Upper lobe of left lung (tissue), 6 donors: Measurements from ENCODE around the gene KDM8. TPM values are rescaled to one million over a fixed set of nuclear protein-coding genes. Genes with fewer than 3 reads are reported as not detected.

Experiments used
- ATAC-seq, 2 donors: fragments of 200-7000 bp; cut with Tn5 transposase; one replicate each; pipeline ENCODE4 v1.9.1; 2022; ENCODE audit warnings: mild to moderate bottlenecking in 2 of 2, moderate library complexity in 2 of 2; ENCODE audit not compliant: low FRiP score in 2 of 2
- DNase-seq, 2 donors: peaks; one replicate each; pipeline ENCODE4 v3.0.0-alpha.2; 2019 to 2020
- H3K27ac ChIP-seq, 4 donors: fragments of 200-600 bp; sonication (generic); one replicate each; pipeline ENCODE4 v1.5.1; 2016 to 2019
- H3K27me3 ChIP-seq, 4 donors: fragments of 200-600 bp; sonication (generic); one replicate each; pipeline ENCODE4 v1.5.1; 2017 to 2019
- H3K36me3 ChIP-seq, 4 donors: fragments of 200-600 bp; sonication (generic); one replicate each; pipeline ENCODE4 v1.5.1; 2016 to 2019
- H3K4me1 ChIP-seq, 4 donors: fragments of 200-600 bp; sonication (generic); one replicate each; pipeline ENCODE4 v1.5.1; 2018 to 2019
- H3K4me3 ChIP-seq, 4 donors: fragments of 200-600 bp; sonication (generic); one replicate each; pipeline ENCODE4 v1.5.1; 2017 to 2019; ENCODE audit warnings: mild to moderate bottlenecking in 2 of 4, moderate library complexity in 1 of 4
- H3K9me3 ChIP-seq, 4 donors: fragments of 200-600 bp; sonication (generic); one replicate each; pipeline ENCODE4 v1.5.1; 2018 to 2019
- EP300 ChIP-seq, 4 donors: sonication (generic); formaldehyde crosslinking; IDR thresholded peaks; one replicate each; pipeline ENCODE4 v1.5.1; 2017; ENCODE audit warnings: antibody characterized with exemption in 4 of 4, control low read depth in 2 of 4
- POLR2A ChIP-seq, 4 donors: fragments of 450-650 bp; IDR thresholded peaks; one replicate each; pipeline ENCODE4 v1.5.1; 2016 to 2017; ENCODE audit warnings: antibody characterized with exemption in 4 of 4, mild to moderate bottlenecking in 2 of 4
- POLR2AphosphoS5 ChIP-seq, 2 donors: sonication (generic); formaldehyde crosslinking; IDR thresholded peaks; one replicate each; pipeline ENCODE4 v1.5.1; 2017; ENCODE audit warnings: antibody characterized with exemption in 2 of 2
- WGBS, 2 donors: methylation state at CpG; one replicate each; pipeline ENCODE4 v1.1.5; 2017 to 2018; 5-methylcytosine and 5-hydroxymethylcytosine counted together
- total RNA-seq, 6 donors: library from RNA; depleted of rRNA in 4 of 6; stranded (reverse); fragments of >200 nt in 4 of 6; gene quantifications; one replicate each; pipeline versions ENCODE4 v1.1.0 to v1.2.1, GENCODE V29; 2016 to 2021
- TF ChIP-seq, protein P1 (sequence below), 6 experiments: fragments of 450-650 bp in 4 of 6; fragments of 200-600 bp in 2 of 6; sonication (generic) in 2 of 6; IDR thresholded peaks; one replicate each; pipeline ENCODE4 v1.5.1; 2016 to 2019; ENCODE audit warnings: antibody characterized with exemption in 6 of 6
- donor health status: DM: no; HTN: no; CAD: no; lungs with moderate emphysema.
- donor health status: DM: no; HTN: yes; CAD: no; lungs with severe emphysema.

KDM8 gene
- total RNA-seq, 6 donors from 2014 or later, result 5.1 to 50.3 (median 6.2) TPM

DNA sequence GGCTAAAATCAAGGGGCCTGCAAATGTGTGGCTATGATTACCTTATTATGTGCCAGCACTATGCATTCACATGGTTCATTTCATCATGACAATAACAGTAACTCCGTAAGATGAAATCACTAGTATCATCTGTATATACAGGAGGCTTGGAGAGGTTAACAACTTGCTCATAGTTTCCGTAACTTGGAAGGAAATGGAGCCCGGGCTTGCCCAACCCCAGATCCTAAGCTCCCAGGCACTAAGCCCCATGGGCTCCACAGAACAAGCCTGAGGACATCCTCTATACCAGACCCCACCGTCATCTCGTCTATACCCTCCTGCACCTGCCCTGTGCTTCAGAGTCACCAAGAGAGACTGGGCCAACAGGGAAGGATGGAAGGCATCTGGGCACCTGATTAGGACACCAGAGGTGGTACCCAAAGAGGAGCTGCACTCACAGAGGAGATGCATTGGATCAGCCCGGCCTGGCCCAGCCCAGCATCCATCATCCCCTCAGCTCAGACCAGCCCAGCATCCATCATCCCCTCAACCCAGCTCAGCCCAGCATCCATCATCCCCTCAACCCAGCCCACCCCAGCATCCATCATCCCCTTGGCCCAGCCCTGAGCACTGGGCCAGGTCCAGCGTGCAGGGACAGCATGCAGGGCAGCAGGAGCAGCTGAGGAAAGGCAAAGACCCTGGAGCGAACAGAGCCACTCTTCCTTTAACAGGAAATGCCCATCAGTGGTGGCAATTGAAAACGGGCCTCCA, 36.8 kb downstream of the KDM8 start:
- WGBS, 2 donors, result 66 to 87% methylated on average over 5 to 9 of the region's 9 CpGs
- no peaks in the 10 kb centered on the region for H3K9me3 ChIP-seq
- peak in 1 of 2 donors; percentile 17 for DNase-seq
- no peak for ATAC-seq
- H3K27ac ChIP-seq, result peak overlapping the region; percentile 71 to 95 (median 86)
- no peaks in the 10 kb centered on the region for H3K36me3 ChIP-seq
- H3K4me1 ChIP-seq, result peaks cover 85 to 93% (median 90%) of the 10 kb centered on the region in 4 donors
- no peak overlapping the region for H3K4me3 ChIP-seq
- no peaks in the 10 kb centered on the region for H3K27me3 ChIP-seq
- TF ChIP-seq, protein P1, sequence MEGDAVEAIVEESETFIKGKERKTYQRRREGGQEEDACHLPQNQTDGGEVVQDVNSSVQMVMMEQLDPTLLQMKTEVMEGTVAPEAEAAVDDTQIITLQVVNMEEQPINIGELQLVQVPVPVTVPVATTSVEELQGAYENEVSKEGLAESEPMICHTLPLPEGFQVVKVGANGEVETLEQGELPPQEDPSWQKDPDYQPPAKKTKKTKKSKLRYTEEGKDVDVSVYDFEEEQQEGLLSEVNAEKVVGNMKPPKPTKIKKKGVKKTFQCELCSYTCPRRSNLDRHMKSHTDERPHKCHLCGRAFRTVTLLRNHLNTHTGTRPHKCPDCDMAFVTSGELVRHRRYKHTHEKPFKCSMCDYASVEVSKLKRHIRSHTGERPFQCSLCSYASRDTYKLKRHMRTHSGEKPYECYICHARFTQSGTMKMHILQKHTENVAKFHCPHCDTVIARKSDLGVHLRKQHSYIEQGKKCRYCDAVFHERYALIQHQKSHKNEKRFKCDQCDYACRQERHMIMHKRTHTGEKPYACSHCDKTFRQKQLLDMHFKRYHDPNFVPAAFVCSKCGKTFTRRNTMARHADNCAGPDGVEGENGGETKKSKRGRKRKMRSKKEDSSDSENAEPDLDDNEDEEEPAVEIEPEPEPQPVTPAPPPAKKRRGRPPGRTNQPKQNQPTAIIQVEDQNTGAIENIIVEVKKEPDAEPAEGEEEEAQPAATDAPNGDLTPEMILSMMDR (IDR thresholded peaks at IDR 0.05), result no peak
- no peak for TF ChIP-seq POLR2A (IDR thresholded peaks at IDR 0.05)
- TF ChIP-seq POLR2AphosphoS5 (IDR thresholded peaks at IDR 0.05), result no peak
- TF ChIP-seq EP300 (IDR thresholded peaks at IDR 0.05), result no peak

DNA sequence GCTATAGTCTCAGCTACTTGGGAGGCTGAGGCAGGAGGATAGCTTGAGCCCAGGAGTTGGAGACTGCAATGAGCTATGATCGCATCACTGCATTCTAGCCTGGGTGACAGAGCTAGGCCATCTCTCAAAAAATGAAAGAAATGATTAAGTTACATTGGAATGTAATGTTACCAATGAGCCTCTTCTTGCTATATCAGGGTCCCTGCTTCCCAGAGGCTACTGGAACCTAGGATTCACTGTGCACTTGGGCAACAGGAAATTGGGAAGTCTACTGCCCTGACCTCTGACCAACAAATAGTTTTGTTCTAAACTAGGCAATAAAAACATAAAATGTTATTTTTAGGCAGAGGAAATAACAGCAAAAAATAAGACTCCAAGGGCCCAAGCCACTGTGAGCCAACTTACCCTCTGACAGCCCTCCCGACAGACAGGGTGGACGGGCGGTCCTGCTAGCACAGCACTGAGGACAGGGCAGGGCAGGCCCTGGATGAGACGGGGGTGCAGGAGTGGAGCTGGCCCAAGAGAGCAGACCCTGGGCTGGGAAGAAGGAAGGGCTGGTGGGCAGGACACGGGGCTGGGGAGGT, 37.7 kb downstream of the KDM8 start:
- H3K36me3 ChIP-seq, result no peaks in the 10 kb centered on the region
- DNase-seq (peak in 1 of 2 donors; percentile 20), ATAC-seq (no peak)
- TF ChIP-seq, protein P1 (IDR thresholded peaks at IDR 0.05), result no peak
- peak; percentile 33 to 35 for TF ChIP-seq POLR2AphosphoS5 (IDR thresholded peaks at IDR 0.05)
- no peaks in the 10 kb centered on the region for H3K9me3 ChIP-seq
- WGBS, 2 donors, result 75 to 81% methylated on average over 6 of the region's 6 CpGs
- H3K27me3 ChIP-seq, result no peaks in the 10 kb centered on the region
- H3K27ac ChIP-seq, result peak overlapping the region; percentile 71 to 89 (median 82)
- no peak overlapping the region for H3K4me3 ChIP-seq
- H3K4me1 ChIP-seq, result peaks cover 78 to 90% (median 82%) of the 10 kb centered on the region in 4 donors

DNA sequence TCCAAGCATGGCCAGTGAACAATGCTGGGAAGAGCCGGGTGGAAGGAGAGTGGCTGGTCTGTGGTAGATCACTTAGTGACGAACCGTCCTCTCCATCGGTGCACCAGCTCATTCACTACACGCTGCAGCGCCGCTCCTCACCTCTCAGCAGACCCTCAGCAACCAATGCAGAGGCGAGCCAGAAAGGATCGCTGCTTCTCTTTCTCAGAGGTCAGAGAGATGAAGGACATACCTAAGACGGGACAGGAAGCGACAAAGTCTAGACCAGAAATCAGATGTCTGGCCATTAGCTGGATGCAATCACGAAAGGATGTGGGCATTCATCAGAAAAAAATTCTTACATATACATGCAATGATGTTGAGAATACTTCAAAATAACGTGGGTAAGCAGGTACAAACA, 38.3 kb downstream of the KDM8 start:
- Histone ChIP-seq H3K9me3 (no peaks in the 10 kb centered on the region), H3K4me3 (no peak overlapping the region), H3K27ac (peak overlapping the region; percentile 71 to 89 (median 82)), H3K36me3 (no peaks in the 10 kb centered on the region), H3K4me1 (peaks cover 72 to 90% (median 80%) of the 10 kb centered on the region in 4 donors), H3K27me3 (no peaks in the 10 kb centered on the region)
- ATAC-seq (no peak), DNase-seq (peak in 1 of 2 donors; percentile 20)
- TF ChIP-seq EP300 (IDR thresholded peaks at IDR 0.05) (peak in 1 of 4 donors; percentile 9), POLR2AphosphoS5 (IDR thresholded peaks at IDR 0.05) (no peak)
- TF ChIP-seq, protein P1 (IDR thresholded peaks at IDR 0.05), result no peak
- WGBS, 2 donors, result 70 to 78% methylated on average over 13 of the region's 13 CpGs

DNA sequence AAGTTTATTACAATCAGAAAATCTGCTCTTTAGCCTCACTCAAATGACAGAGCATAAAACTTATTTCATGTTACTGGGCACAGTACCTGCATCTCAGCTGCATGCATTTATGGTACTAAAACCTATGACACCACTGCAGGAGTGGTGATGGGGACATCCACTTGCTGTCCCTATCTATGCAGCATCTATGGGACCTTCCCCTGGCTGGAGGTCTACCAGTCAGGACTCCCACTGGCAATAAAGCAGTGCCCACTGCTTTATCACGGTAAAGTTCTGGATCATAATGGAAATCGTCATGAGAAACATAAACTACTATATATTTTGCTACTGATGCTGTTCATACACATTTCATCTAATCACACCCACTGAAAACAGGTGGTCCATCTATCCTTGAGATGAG, 39.1 kb downstream of the KDM8 start:
- ATAC-seq (no peak), DNase-seq (no peak)
- TF ChIP-seq, protein P1 (IDR thresholded peaks at IDR 0.05), result no peak
- TF ChIP-seq POLR2AphosphoS5 (IDR thresholded peaks at IDR 0.05), result no peak
- TF ChIP-seq POLR2A (IDR thresholded peaks at IDR 0.05), result no peak
- TF ChIP-seq EP300 (IDR thresholded peaks at IDR 0.05), result no peak
- H3K4me3 ChIP-seq, result peak overlapping the region in 2 of 4 donors; percentile 15 to 37
- H3K27me3 ChIP-seq, result no peaks in the 10 kb centered on the region
- WGBS, 2 donors, result 62 to 63% methylated on average over 2 of the region's 2 CpGs
- no peaks in the 10 kb centered on the region for H3K36me3 ChIP-seq
- H3K27ac ChIP-seq, result peak overlapping the region; percentile 71 to 89 (median 82)
- peaks cover 64 to 85% (median 76%) of the 10 kb centered on the region in 4 donors for H3K4me1 ChIP-seq
- H3K9me3 ChIP-seq, result no peaks in the 10 kb centered on the region
